ENCODE results near the gene USP15.

Gene USP15

DNA sequence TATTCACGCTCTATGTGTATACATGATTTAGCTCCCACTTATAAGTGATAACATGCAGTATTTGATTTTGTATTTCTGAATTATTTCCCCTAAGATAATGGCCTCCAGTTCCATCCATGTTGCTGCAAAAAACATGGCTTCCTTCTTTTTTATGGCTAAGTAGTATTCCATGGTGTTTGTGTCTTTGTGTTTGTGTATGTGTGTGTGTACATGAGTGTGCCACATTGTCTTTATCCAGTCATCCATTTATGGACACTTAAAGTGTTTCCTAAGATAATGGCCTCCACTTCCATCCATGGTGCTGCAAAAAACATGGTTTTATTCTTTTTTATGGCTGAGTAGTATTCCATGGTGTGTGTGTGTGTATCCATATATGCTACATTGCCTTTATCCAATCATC, 25.1 kb downstream of the USP15 start:
- DNase-seq: no peak

DNA sequence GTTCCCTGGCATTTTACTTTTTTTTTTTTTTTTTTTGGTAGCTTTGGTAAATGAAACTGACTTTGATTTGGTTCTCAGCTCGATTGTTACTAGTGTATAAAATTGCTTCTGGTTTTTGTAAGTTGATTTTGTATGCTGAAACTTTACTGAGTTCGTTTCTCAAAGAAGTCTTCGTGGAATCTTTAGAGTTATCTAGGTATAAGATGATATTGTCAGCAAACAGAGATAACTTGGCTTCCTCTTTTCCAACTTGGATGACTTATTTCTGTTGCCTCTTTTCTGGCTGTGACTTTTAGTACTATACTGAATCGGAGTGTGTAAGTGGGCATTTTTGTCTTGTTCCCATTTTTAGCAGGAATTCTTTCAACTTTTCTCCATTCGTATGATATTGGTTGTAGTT, 28.1 kb downstream of the USP15 start:
- DNase-seq: no peak

DNA sequence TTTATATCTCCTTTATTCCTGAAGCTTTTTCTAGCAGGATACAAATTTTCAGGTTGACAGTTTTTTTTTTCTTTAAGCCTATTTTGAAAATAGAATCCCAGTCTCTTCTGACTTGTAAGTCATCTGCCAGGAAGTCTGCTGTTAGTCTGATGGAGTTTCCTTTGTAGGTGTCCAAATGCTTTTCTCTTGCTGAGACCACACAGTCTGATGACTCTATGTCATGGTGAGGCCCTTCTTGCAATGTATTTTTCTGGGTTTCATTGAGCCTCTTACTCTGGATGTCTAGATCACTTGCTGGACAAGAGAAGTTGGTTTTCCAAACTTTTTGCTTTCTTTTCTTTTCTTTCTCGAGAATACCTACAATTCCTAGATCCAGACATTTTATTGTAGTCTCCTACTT, 30.6 kb downstream of the USP15 start:
- no peak for DNase-seq

GRCh38 chr12:62291864-62292760, 31.9 kb downstream of the USP15 start:
- no peak for DNase-seq

- no peak for DNase-seq
Observed at GRCh38 chr12:62292761-62293344, 32.6 kb downstream of the USP15 start.

GRCh38 chr12:62294378-62294777, 34.2 kb downstream of the USP15 start:
- DNase-seq: no peak

DNA sequence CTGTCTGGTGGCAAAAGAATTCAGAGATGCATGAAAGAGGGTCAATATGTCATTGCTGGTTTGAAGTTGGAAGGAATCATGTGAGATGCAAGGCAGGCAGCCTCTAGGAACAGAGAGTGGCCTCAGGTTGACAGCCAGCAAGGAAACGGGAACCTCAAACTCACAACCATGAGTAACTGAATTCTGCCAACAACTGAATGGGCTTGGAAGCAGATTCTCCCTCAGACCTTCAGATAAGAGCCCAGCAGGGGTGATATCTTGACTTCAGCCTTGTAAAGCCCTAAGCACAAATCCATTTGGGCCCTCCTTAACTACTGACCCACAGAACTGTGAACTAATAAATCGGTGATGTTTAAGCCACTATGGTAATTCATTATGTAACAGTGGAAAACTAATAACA, 35.8 kb downstream of the USP15 start:
- DNase-seq: no peak

- DNase-seq: no peak
Observed at GRCh38 chr12:62297321-62297720, 37.1 kb downstream of the USP15 start.

GRCh38 chr12:62299617-62300016, 39.4 kb downstream of the USP15 start:
- no peak for DNase-seq

DNA sequence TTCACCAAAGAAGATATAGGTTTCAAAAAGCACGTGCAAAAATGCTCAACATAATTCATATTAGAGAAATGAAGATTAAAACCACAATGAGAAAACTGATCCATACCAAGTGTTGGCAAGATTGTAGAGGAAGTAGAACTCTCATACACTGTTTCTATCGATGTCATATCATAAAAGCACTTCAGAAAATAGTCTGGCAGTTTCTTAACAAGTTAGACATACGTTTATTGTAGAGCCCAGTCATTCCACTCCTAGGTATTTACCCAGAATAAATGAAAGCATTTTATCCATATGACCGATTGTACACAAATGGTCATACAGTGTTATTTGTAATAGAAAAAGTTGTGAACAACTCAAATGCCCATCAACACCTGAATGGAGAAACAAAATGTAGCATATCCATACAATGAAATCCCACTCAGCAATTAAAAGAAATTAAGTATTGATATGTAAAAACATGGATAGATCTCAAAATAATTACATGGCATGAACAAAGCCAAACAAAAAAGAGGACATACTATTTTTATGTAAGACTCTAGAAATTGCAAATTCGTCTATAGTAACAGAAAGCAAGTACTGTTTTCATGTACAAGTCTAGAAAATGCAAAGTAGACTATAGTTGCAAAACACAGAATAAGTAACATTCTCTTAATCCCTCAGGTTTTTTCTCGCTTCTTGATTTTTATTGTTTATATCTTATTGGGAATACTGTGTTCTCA, 41.0 kb downstream of the USP15 start:
- DNase-seq: no peak

DNA sequence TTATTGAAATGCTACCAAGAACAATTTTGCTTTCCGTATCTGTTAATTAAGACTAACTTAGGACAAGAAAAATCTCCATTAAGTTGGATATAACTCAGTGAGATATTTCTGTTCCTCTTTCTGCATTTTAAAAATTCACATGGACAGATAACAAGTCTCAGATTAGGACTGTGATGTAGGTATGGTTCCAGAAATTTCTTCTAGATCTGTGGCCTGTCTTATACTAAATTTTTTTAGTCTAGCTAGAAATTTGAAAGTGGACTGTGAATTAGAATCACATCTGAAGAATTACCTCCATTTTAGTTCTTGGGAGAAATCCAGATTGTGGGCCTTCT, 41.6 kb downstream of the USP15 start:
- DNase-seq: no peak

- no peak for DNase-seq
Observed at GRCh38 chr12:62304560-62304959, 44.4 kb downstream of the USP15 start.

- DNase-seq: no peak
Observed at GRCh38 chr12:62305778-62306177, 45.6 kb downstream of the USP15 start.

- no peak for DNase-seq
Observed at GRCh38 chr12:62306569-62307530, 46.6 kb downstream of the USP15 start.

DNA sequence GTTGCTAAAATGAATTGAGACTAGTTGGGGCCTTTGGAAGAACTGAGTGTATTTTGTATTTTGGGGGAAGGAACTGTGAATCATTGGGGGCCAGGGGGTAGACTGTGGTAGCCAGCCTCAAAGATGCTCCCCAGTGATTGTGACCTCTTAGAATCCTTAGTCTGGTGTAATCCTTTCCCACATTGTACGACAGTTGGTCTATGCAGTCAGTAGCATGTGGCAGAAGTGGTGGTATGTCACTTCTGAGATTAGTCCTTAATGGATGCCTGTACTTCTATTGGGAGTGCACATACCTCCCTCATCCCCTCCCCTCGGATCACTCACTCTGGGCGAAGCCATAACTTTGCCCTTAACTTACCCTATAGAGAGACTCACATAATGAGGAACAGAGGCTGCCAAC, 48.0 kb downstream of the USP15 start:
- no peak for DNase-seq

- no peak for DNase-seq
Observed at GRCh38 chr12:62313727-62314380, 53.6 kb downstream of the USP15 start.

DNA sequence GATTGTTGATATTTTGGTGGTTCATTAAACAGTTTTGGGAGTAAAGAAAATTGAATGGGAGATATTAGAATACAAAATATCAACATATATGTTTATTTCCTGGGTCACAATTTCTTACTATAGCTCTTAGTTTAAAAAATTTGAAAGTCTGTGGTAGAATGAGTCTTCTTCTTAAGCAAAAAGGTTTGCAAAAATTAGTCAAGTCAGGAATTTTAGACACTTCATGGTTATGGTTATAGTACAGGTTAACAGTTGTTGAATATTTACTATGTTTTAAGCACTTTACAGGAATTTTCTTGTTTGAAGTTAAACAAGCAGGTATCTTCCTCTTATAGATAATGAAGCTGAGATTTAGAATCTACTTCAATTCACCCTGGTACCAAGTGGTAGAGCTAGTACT, 56.8 kb downstream of the USP15 start:
- DNase-seq: no peak

- no peak for DNase-seq
Observed at GRCh38 chr12:62319058-62319457, 58.9 kb downstream of the USP15 start.

- no peak for DNase-seq
Observed at GRCh38 chr12:62320054-62320453, 59.9 kb downstream of the USP15 start.

- no peak for DNase-seq
Observed at GRCh38 chr12:62323386-62323785, 63.2 kb downstream of the USP15 start.

- DNase-seq: no peak
Observed at GRCh38 chr12:62328296-62328921, 68.2 kb downstream of the USP15 start.

- DNase-seq: no peak
Observed at GRCh38 chr12:62331306-62331705, 71.1 kb downstream of the USP15 start.
